K562 (cell line): ENCODE results near the gene LMTK2. TPM values are rescaled to one million over a fixed set of nuclear protein-coding genes. Genes with fewer than 3 reads are reported as not detected.

Experiments used
- DNMT1 ChIP-seq: fragments of 450-650 bp; IDR thresholded peaks from 2 replicates; pipeline ENCODE4 v1.6.1; 2016; ENCODE audit warnings: antibody characterized with exemption, mild to moderate bottlenecking
- GTF3C2 ChIP-seq: IDR thresholded peaks from 3 replicates; pipeline ENCODE4 v1.6.1; 2011; ENCODE audit warnings: borderline replicate concordance, mild to moderate bottlenecking, moderate library complexity; ENCODE audit not compliant: insufficient read length; ENCODE audit errors: extremely low read depth
- MECOM ChIP-seq: fragments of 250-450 bp; sonication (Bioruptor Pico); IDR thresholded peaks from 2 replicates; pipeline ENCODE4 v1.8.0; 2022; ENCODE audit warnings: inconsistent platforms
- PBX2 ChIP-seq, 2 experiments: IDR thresholded peaks in 1 of 2; conservative IDR thresholded peaks in 1 of 2; 2 replicates each; pipeline ENCODE4 v1.6.1; 2016; ENCODE audit warnings: low read depth in 2 of 2, mild to moderate bottlenecking in 1 of 2, missing compliant biosample characterization in 1 of 2, missing genetic modification characterization in 1 of 2, moderate library complexity in 1 of 2
- PHTF2 ChIP-seq: fragments of 250-450 bp; sonication (Bioruptor Pico); IDR thresholded peaks from 2 replicates; pipeline ENCODE4 v1.5.0; 2021; ENCODE audit warnings: mild to moderate bottlenecking
- ZNF280B ChIP-seq: fragments of 250-450 bp; sonication (Bioruptor Pico); IDR thresholded peaks from 2 replicates; pipeline ENCODE4 v1.5.1; 2021; ENCODE audit warnings: mild to moderate bottlenecking
- polyA plus RNA-seq, 8 experiments: library from polyadenylated mRNA; depleted of rRNA in 4 of 8; stranded (reverse) in 5 of 8; unstranded in 3 of 8; fragments of >200 nt; fragmentation: Nextera tagmentation in 2 of 8; fragmentation: Illumina TruSeq in 1 of 8; extraction: Ambion mirVana in 2 of 8; extraction: Trizol in 1 of 8; gene quantifications; 2 replicates each; pipeline versions ENCODE4 v1.2.1 to v1.2.3, GENCODE V29; 2011 to 2014; ENCODE audit warnings: inconsistent platforms in 1 of 8, missing spikeins in 1 of 8
- total RNA-seq, 7 experiments: library from RNA; depleted of rRNA in 6 of 7; stranded (reverse); fragments of >200 nt in 6 of 7; fragmentation: Illumina TruSeq in 2 of 7; extraction: Trizol in 2 of 7; gene quantifications; 2 replicates each; pipeline versions ENCODE4 v1.2.1 to v1.2.3, GENCODE V29; 2011 to 2021; ENCODE audit warnings: low replicate concordance in 1 of 7
- TF ChIP-seq, protein P1 (sequence below): fragments of 250-450 bp; sonication (Bioruptor Pico); IDR thresholded peaks from 2 replicates; pipeline ENCODE4 v1.9.0; 2021; ENCODE audit warnings: mild to moderate bottlenecking

LMTK2 gene
- total and polyA plus RNA-seq, 9 of the 15 experiments (the other 6 are each of a cell fraction or from before 2014, with no cell fraction given) = 0.78 to 16.4 (median 6.3) TPM

DNA sequence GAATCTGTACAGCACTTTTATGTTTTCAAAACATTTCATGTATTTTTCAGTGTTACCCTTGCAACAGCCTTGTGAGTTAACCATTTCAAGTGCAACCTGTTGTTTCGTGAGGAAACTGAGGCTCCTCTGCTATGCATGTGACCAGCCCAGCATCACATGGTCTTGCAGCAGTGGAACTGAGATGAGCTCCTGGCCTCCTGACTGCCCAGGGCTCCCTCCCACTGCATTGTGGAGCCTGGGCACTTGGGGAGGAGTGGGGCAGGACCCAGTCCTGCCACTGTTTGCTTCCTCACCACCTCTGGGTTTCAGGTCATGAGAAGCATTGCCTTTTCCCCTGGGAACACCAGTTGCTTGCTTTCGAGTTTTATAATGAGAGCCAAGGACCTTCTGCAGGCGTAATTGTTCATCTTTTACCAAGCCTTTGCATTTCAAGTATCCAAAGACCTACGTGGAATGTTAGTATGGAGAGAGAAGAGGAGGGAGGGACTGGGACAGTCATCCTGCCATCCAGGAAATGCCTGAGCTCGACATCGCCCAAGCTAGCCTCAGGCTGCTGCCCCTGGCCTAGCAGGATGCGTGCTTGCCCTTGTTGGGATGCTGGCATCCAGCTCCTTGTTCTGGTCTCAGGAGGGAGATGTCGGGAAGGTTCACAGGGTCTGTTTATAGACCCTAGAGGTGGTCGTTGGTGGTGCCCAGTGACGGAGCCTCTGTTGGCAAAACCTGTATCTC, 72.3 kb downstream of the LMTK2 start (continued):
- no peak for TF ChIP-seq MECOM (CRISPR knock-in tag)
- no peak for TF ChIP-seq PHTF2
- TF ChIP-seq GTF3C2 = no peak
- TF ChIP-seq, protein P1, sequence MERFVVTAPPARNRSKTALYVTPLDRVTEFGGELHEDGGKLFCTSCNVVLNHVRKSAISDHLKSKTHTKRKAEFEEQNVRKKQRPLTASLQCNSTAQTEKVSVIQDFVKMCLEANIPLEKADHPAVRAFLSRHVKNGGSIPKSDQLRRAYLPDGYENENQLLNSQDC = no peak
- no peak for TF ChIP-seq DNMT1
- no peak for TF ChIP-seq ZNF280B (CRISPR knock-in tag)
- no peak for TF ChIP-seq PBX2 (CRISPR knock-in tag; IDR thresholded peaks at IDR 0.05; ENCODE audit: low read depth)
- TF ChIP-seq PBX2 (tag; conservative IDR thresholded peaks at IDR 0.05; ENCODE audit: low read depth) = no peak
